Karpas-422 (cell line): Measurements from ENCODE around the gene ZNF134. TPM values are rescaled to one million over a fixed set of nuclear protein-coding genes. Genes with fewer than 3 reads are reported as not detected.

Experiments used
- DNase-seq: peaks from one replicate; pipeline ENCODE4 v3.0.0-alpha.2; 2015
- H2AFZ ChIP-seq: fragments of 200-600 bp; sonication (generic); 2 replicates; pipeline ENCODE4 v1.6.1; 2014; ENCODE audit warnings: antibody characterized with exemption, low read length, mixed read lengths
- H3K27ac ChIP-seq: fragments of 200-600 bp; sonication (generic); 2 replicates; pipeline ENCODE4 v1.5.1; 2014; ENCODE audit warnings: mild to moderate bottlenecking, low read length, moderate library complexity
- H3K27me3 ChIP-seq: fragments of 200-600 bp; sonication (generic); 2 replicates; pipeline ENCODE4 v1.6.1; 2014; ENCODE audit warnings: low read length, mixed read lengths
- H3K36me3 ChIP-seq: fragments of 200-600 bp; sonication (generic); 2 replicates; pipeline ENCODE4 v1.6.1; 2014; ENCODE audit warnings: low read length, mixed read lengths; ENCODE audit not compliant: insufficient read depth
- H3K4me1 ChIP-seq: fragments of 200-600 bp; sonication (generic); 2 replicates; pipeline ENCODE4 v1.6.1; 2014; ENCODE audit warnings: mild to moderate bottlenecking, low read length, mixed read lengths
- H3K4me2 ChIP-seq: fragments of 200-600 bp; sonication (generic); 2 replicates; pipeline ENCODE4 v1.6.1; 2014; ENCODE audit warnings: low read length, low read depth, mild to moderate bottlenecking; ENCODE audit not compliant: poor library complexity, severe bottlenecking
- H3K4me3 ChIP-seq: fragments of 200-600 bp; sonication (generic); 2 replicates; pipeline ENCODE4 v1.5.1; 2014; ENCODE audit warnings: mild to moderate bottlenecking, antibody characterized with exemption, low read length, mixed read lengths
- H3K79me2 ChIP-seq: fragments of 200-600 bp; sonication (generic); 2 replicates; pipeline ENCODE4 v1.6.1; 2014; ENCODE audit warnings: mild to moderate bottlenecking, low read length, mixed read lengths
- H3K9ac ChIP-seq: fragments of 200-600 bp; sonication (generic); 2 replicates; pipeline ENCODE4 v1.6.0; 2014; ENCODE audit warnings: low read length
- H3K9me2 ChIP-seq: fragments of 200-600 bp; sonication (generic), shearing (Covaris generic); replicated peaks from 2 replicates; pipeline ENCODE4 v1.6.0; 2014; ENCODE audit warnings: mild to moderate bottlenecking, low read length, moderate library complexity; ENCODE audit not compliant: insufficient read depth
- H3K9me3 ChIP-seq: fragments of 300-700, 200-600 bp; sonication (generic); 2 replicates; pipeline ENCODE4 v1.6.1; 2014; ENCODE audit warnings: low read length, mixed read lengths
- H4K20me1 ChIP-seq: fragments of 200-600 bp; sonication (generic); 2 replicates; pipeline ENCODE4 v1.6.1; 2014; ENCODE audit warnings: mild to moderate bottlenecking, antibody characterized with exemption, low read length, low read depth; ENCODE audit not compliant: insufficient read depth
- total RNA-seq: library from RNA; depleted of rRNA; stranded (reverse); fragments of >200 nt; shearing (Covaris generic); gene quantifications from 2 replicates; pipeline ENCODE4 v1.2.3, GENCODE V29; 2014; ENCODE audit warnings: low replicate concordance

ZNF134 gene
- total RNA-seq, 1 experiment from 2014 or later = 13.7 TPM

DNA sequence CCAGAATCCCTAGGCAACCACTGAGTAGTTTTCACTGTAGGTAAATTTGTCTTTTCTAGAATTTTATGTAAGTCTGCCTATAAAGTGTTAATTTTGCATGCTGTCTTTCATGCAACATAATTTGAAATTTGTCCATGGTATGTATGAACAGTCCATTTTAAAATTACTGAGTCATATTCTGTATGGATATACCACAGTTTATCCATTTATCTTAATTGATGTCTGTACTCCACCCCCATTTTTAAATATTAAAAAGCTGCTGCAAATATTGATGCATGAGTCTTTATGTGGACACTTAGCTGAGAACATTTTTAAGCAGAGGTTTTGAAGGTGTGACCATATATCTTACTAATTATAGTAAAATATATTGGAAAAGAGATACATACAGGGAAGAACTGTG, 9.0 kb downstream of the ZNF134 start:
- H3K27ac ChIP-seq = no peak overlapping the region
- no peaks in the 10 kb centered on the region for H3K27me3 ChIP-seq
- H3K9ac ChIP-seq = no peak overlapping the region
- peaks cover 67% of the 10 kb centered on the region for H3K36me3 ChIP-seq
- no peaks in the 10 kb centered on the region for H3K9me2 ChIP-seq
- no peak overlapping the region for H3K4me3 ChIP-seq
- no peaks in the 10 kb centered on the region for H3K4me1 ChIP-seq
- H4K20me1 ChIP-seq = no peaks in the 10 kb centered on the region
- H3K9me3 ChIP-seq = peaks cover 79% of the 10 kb centered on the region
- H3K79me2 ChIP-seq = peaks cover 48% of the 10 kb centered on the region
- H3K4me2 ChIP-seq = no peak overlapping the region
- no peak for DNase-seq
- H2AFZ ChIP-seq = no peak overlapping the region

DNA sequence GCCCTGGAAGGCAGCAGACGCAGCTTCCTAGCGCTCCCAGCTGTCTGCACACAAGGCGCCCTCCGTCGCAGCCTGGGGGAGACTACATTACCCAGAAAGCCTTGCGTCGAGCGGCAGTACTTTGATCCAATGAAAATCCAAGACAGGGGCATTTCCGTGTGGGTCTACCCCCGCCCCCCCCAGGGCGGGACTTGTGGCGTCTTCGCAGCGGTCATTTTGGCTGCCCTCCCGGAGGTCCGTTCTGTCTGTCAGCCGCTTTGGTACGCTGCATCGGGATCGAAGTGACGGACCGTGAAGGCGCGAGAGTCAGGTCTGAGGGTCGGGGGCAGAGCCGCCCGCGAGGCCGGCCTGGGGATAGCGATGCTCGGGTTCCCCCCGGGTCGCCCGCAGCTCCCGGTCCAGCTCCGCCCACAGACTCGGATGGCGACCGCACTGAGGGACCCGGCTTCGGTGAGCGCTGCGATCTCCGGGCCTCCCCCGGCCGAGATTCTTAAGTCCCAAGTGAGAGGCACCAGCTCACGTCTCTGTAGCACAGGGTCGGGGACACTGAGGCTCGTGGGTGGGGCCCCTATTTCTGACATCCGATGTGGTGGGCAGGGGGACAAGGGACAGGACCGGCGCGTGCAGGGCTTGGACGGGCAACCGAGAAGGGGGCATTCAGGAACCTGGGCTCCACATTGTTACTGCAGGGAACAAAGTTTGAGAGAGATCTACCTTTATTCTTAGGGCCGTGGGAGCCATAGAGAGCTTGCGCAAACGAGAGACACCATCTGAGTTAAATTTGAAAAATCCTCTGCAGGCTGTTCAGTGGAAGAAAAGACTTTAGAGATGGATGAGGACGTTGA, 19.2 kb downstream of the ZNF134 start, which contains the start of gene ZNF211:
Gene ZNF211, plus strand, starts transcription at position 182 of the 845 bp plus-strand sequence. Its CDS starts 179 bp downstream, at position 361.
- DNase-seq = peak; percentile 99
- H3K27me3 ChIP-seq = no peaks in the 10 kb centered on the region
- no peaks in the 10 kb centered on the region for H4K20me1 ChIP-seq
- peaks cover 44% of the 10 kb centered on the region for H3K36me3 ChIP-seq
- H3K4me2 ChIP-seq = peak within 1 kb of the TSS; percentile 96
- peaks cover 33% of the 10 kb centered on the region for H3K9me3 ChIP-seq
- H3K27ac ChIP-seq = no peak within 1 kb of the TSS
- H3K4me3 ChIP-seq = peak within 1 kb of the TSS; percentile 95
- H3K79me2 ChIP-seq = peaks cover 29% of the 10 kb centered on the region
- peak within 1 kb of the TSS; percentile 92 for H3K9ac ChIP-seq
- peaks cover 13% of the 10 kb centered on the region for H3K4me1 ChIP-seq
- peak within 1 kb of the TSS; percentile 92 for H2AFZ ChIP-seq
- H3K9me2 ChIP-seq = no peaks in the 10 kb centered on the region

DNA sequence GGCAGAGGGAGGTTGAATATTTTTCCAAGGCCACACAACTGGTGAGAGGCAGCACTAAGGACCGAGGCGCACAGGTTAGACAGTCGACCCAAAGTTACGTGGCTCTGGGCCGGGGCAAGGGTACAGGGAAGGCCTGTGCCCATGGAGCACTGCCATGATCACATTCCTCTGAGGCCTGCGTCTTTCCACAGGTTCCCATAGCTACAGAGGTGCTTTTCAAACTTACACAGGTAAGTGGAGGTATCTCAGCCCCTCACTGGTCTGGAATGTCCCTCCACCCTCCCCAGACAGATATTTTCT, 19.7 kb downstream of the ZNF134 start:
- H3K4me3 ChIP-seq = peak overlapping the region; percentile 95
- H3K9me2 ChIP-seq = no peaks in the 10 kb centered on the region
- H3K27ac ChIP-seq = no peak overlapping the region
- H3K79me2 ChIP-seq = peaks cover 33% of the 10 kb centered on the region
- peaks cover 38% of the 10 kb centered on the region for H3K9me3 ChIP-seq
- H2AFZ ChIP-seq = peak overlapping the region; percentile 92; the same call in 1 of the 2 replicates
- H3K36me3 ChIP-seq = peaks cover 49% of the 10 kb centered on the region
- H3K4me1 ChIP-seq = peaks cover 13% of the 10 kb centered on the region
- no peaks in the 10 kb centered on the region for H3K27me3 ChIP-seq
- H3K9ac ChIP-seq = peak overlapping the region; percentile 92
- peak overlapping the region; percentile 96 for H3K4me2 ChIP-seq
- no peaks in the 10 kb centered on the region for H4K20me1 ChIP-seq
- DNase-seq = no peak

DNA sequence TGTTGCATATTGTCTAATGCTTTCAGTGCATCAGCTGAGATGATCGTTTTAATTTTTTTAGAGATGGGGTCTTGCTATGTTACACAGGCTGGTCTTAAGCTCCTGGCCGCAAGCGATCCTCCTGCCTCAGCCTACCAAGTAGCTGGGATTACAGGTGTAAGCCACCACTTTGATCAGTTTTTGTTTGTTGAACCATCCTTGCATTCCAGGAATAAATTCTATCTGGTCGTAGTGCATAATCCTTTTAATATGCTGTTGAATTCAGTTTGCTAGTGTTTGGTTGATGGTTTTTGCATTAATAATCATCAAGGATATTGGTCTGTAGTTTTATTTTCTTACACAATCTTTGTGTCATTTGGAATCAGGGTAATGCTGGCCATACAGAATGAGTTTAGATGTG, 23.3 kb downstream of the ZNF134 start:
- peaks cover 64% of the 10 kb centered on the region for H3K9me3 ChIP-seq
- H3K4me1 ChIP-seq = peaks cover 13% of the 10 kb centered on the region
- no peak for DNase-seq
- no peaks in the 10 kb centered on the region for H3K27me3 ChIP-seq
- no peak overlapping the region for H3K9ac ChIP-seq
- peaks cover 82% of the 10 kb centered on the region for H3K36me3 ChIP-seq
- H3K79me2 ChIP-seq = peaks cover 37% of the 10 kb centered on the region
- no peak overlapping the region for H3K4me2 ChIP-seq
- no peak overlapping the region for H3K27ac ChIP-seq
- no peak overlapping the region for H3K4me3 ChIP-seq
- H2AFZ ChIP-seq = no peak overlapping the region
- H4K20me1 ChIP-seq = no peaks in the 10 kb centered on the region
- no peaks in the 10 kb centered on the region for H3K9me2 ChIP-seq

DNA sequence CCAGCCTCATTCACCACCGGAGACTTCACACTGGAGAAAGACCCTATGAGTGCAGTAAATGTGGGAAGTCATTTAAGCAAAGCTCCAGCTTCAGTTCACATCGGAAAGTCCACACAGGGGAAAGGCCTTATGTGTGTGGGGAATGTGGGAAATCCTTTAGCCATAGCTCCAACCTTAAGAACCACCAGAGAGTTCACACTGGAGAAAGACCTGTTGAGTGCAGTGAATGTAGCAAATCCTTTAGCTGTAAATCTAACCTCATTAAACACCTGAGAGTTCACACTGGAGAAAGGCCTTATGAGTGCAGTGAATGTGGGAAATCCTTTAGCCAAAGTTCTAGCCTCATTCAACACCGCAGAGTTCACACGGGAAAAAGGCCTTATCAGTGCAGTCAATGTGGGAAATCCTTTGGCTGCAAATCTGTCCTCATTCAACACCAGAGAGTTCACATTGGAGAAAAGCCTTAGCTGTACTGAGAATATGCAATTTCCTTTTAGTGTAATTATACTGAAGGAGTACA, 27.7 kb downstream of the ZNF134 start:
- peaks cover 12% of the 10 kb centered on the region for H3K79me2 ChIP-seq
- no peaks in the 10 kb centered on the region for H3K27me3 ChIP-seq
- no peaks in the 10 kb centered on the region for H3K4me1 ChIP-seq
- peaks cover 52% of the 10 kb centered on the region for H3K9me3 ChIP-seq
- H3K4me3 ChIP-seq = no peak overlapping the region; the same call in 1 of the 2 replicates
- DNase-seq = no peak
- no peak overlapping the region for H3K9ac ChIP-seq
- no peak overlapping the region for H3K4me2 ChIP-seq
- peaks cover 70% of the 10 kb centered on the region for H3K36me3 ChIP-seq
- H3K27ac ChIP-seq = no peak overlapping the region
- H2AFZ ChIP-seq = no peak overlapping the region
- H4K20me1 ChIP-seq = no peaks in the 10 kb centered on the region
- no peaks in the 10 kb centered on the region for H3K9me2 ChIP-seq

DNA sequence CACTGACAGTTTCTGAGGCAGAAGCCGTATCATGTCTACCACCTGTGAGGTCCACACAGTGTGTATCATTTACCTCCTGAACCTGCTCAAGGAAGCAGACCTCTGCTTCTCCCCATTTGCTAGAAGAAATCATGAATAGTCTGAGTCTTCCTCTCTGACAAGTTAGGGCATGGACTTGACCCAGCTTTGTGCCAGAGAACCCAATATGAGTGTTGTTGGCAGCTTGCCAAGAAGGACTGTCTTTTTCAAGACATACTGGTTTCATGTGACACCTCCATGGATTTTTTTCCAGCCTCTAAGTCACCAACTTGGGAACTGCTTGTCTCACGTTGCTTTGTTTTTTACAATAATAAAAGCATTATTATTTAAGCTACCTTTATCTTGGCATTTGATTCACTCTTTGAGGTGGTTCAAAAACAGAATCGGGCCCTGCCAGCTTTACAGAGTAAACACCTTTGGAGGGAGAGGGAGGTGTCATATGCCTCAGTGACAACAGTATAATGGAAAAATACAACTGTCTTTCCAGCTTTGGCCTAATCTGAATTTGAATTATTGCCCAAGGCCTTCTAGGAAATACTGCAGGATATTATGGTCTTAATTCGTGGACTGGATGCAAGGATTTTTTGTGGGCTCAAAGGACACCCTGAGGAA, 28.5 kb downstream of the ZNF134 start:
- peaks cover 9% of the 10 kb centered on the region for H3K79me2 ChIP-seq
- H3K9me3 ChIP-seq = peaks cover 48% of the 10 kb centered on the region
- DNase-seq = no peak
- H2AFZ ChIP-seq = no peak overlapping the region
- no peak overlapping the region for H3K4me3 ChIP-seq
- H3K27me3 ChIP-seq = no peaks in the 10 kb centered on the region
- no peak overlapping the region for H3K27ac ChIP-seq
- H3K9me2 ChIP-seq = no peaks in the 10 kb centered on the region
- H3K9ac ChIP-seq = no peak overlapping the region
- H3K4me1 ChIP-seq = no peaks in the 10 kb centered on the region
- no peak overlapping the region for H3K4me2 ChIP-seq
- peaks cover 63% of the 10 kb centered on the region for H3K36me3 ChIP-seq
- H4K20me1 ChIP-seq = no peaks in the 10 kb centered on the region

DNA sequence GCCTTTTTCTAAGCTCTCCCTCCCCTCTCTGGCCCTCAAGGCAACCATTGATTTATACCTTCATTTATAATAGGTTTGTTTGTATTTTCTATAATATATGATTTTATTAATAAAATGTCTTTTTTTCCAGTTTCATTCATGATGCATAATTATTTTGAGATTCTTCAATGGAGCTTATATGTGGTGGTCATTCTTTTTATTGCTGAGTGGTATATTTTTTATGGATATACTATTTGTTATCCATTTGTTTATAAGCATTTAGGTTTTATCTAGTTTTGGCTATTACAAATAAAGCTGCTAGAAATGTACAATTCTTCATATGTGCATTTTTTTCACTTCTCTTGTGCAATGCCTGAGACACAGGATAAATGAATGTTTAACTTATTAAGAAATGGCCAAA, 29.7 kb downstream of the ZNF134 start:
- peaks cover 41% of the 10 kb centered on the region for H3K9me3 ChIP-seq
- no peaks in the 10 kb centered on the region for H3K27me3 ChIP-seq
- H4K20me1 ChIP-seq = no peaks in the 10 kb centered on the region
- no peaks in the 10 kb centered on the region for H3K4me1 ChIP-seq
- H3K9ac ChIP-seq = no peak overlapping the region
- H3K36me3 ChIP-seq = peaks cover 51% of the 10 kb centered on the region
- no peak overlapping the region for H3K4me2 ChIP-seq
- H3K79me2 ChIP-seq = peaks cover 3% of the 10 kb centered on the region; the same call in 1 of the 2 replicates
- no peak for DNase-seq
- no peaks in the 10 kb centered on the region for H3K9me2 ChIP-seq
- H3K27ac ChIP-seq = no peak overlapping the region
- H3K4me3 ChIP-seq = no peak overlapping the region
- no peak overlapping the region for H2AFZ ChIP-seq

DNA sequence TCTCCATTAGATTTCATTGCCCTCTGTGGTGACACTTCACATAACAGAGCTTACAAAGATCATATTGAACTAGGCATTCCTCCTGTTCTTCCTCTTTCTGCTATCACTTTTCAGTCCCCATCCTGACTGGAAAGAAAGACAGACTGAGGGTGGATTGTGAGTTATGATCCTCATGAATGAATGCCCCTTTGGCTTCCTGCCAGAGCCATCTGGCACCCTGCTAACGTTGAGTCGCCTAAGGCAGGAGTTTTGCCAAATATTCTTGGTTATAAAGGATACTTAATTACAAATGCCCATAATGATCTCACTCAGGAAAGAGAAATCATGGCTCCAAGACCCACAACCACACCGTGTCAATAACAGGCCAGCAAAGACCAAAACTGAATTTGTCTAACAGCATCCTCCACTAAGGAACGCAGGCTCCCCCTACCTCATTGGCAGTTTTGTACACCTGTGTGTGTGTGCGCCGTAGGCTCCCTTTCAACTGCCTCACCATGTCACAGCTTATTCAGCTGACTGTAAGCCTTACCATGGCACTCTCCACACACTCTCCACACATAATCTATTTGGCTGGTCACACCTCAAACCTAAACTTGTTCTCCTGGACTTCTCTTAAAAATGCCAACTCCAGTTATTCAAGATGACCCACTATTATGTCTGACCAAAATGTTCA, 34.4 kb downstream of the ZNF134 start:
- Histone ChIP-seq H3K4me1 (no peaks in the 10 kb centered on the region), H3K27me3 (no peaks in the 10 kb centered on the region), H3K9me2 (no peaks in the 10 kb centered on the region), H4K20me1 (no peaks in the 10 kb centered on the region), H3K36me3 (peaks cover 4% of the 10 kb centered on the region), H3K27ac (no peak overlapping the region), H3K4me3 (no peak overlapping the region), H3K4me2 (no peak overlapping the region), H3K9ac (no peak overlapping the region), H3K79me2 (no peaks in the 10 kb centered on the region), H3K9me3 (no peaks in the 10 kb centered on the region), H2AFZ (no peak overlapping the region)
- no peak for DNase-seq
